K562 (cell line): ENCODE results near the gene ZNF471. TPM values are rescaled to one million over a fixed set of nuclear protein-coding genes. Genes with fewer than 3 reads are reported as not detected.

ENCODE experiments used
- ATAC-seq: fragments of 200-7000 bp; cut with Tn5 transposase; 3 replicates; pipeline ENCODE4 v1.9.1; 2020; ENCODE audit warnings: moderate library complexity
- BruUV-seq: library from RNA; stranded (reverse); fragments of 400-500 nt; replicated peaks from 2 replicates; lab custom pipeline; 2021; lab: Mats Ljungman, UMichigan
- CTCF ChIA-PET: fragments of 300-600 bp; formaldehyde crosslinking; extraction: SDS; loops from one replicate; lab custom pipeline; 2021; ENCODE audit warnings: low intra/inter-chr PET ratio; lab: Yijun Ruan, JAX
- POLR2A ChIA-PET: fragments of 300-600, 350-650 bp; sonication (Branson Sonifier 250); formaldehyde crosslinking; extraction: SDS; loops from one replicate; lab custom pipeline; 2021; ENCODE audit warnings: antibody characterized with exemption, inconsistent platforms; lab: Yijun Ruan, JAX
- DNase-seq, 4 experiments: peaks; one replicate each; pipeline versions ENCODE4 v3.0.0 to v3.0.0-alpha.2; 2011 to 2018; ENCODE audit warnings: low spot score in 3 of 4, mixed read lengths in 3 of 4; ENCODE audit errors: extremely low read depth in 1 of 4
- FAIRE-seq: peaks from 2 replicates; lab custom pipeline; 2011; peaks lifted over from hg19 to GRCh38; lab: Jason Lieb, UNC
- H2AFZ ChIP-seq: 2 replicates; pipeline ENCODE4 v1.6.0; 2011; ENCODE audit warnings: low read depth, low read length, control low read depth, inconsistent platforms
- H3K27ac ChIP-seq: fragments of 200-600 bp; 3 replicates; pipeline ENCODE4 v1.8.0; 2011; ENCODE audit warnings: low read depth, mild to moderate bottlenecking, control low read depth, inconsistent platforms, low read length, moderate library complexity, mixed read lengths; ENCODE audit errors: extremely low read depth
- H3K27me3 ChIP-seq, 2 experiments: fragments of 300-600 bp in 1 of 2; 2 replicates in 1 of 2; 3 replicates in 1 of 2; pipeline versions ENCODE4 v1.6.0 to v1.8.0; 2011; ENCODE audit warnings: inconsistent platforms in 2 of 2, low read length in 2 of 2, mild to moderate bottlenecking in 1 of 2, mixed read lengths in 1 of 2, moderate library complexity in 1 of 2; ENCODE audit not compliant: control insufficient read depth in 2 of 2, insufficient read depth in 2 of 2
- H3K36me3 ChIP-seq: fragments of 300-600 bp; 3 replicates; pipeline ENCODE4 v1.8.0; 2011; ENCODE audit warnings: mild to moderate bottlenecking, low read length, inconsistent platforms; ENCODE audit not compliant: control insufficient read depth, insufficient read depth
- H3K4me1 ChIP-seq, 2 experiments: fragments of 200-600 bp in 1 of 2; replicated peaks in 1 of 2; 2 replicates in 1 of 2; 3 replicates in 1 of 2; pipeline versions ENCODE4 v1.5.1 to v1.8.0; 2011; ENCODE audit warnings: inconsistent platforms in 2 of 2, low read length in 2 of 2, mild to moderate bottlenecking in 1 of 2, mixed read lengths in 1 of 2, moderate library complexity in 1 of 2; ENCODE audit not compliant: control insufficient read depth in 2 of 2, insufficient read depth in 2 of 2
- H3K4me2 ChIP-seq: 2 replicates; pipeline ENCODE4 v1.6.1; 2011; ENCODE audit warnings: low read length, control low read depth, inconsistent platforms, mixed read lengths; ENCODE audit not compliant: insufficient read depth
- H3K4me3 ChIP-seq: fragments of 200-600 bp; sonication (generic), shearing (Covaris generic); 2 replicates; pipeline ENCODE4 v1.5.1; 2016; ENCODE audit warnings: control low read depth, inconsistent platforms
- H3K79me2 ChIP-seq: fragments of 200-600 bp; 3 replicates; pipeline ENCODE4 v1.8.0; 2011; ENCODE audit warnings: low read length, inconsistent platforms; ENCODE audit not compliant: control insufficient read depth, insufficient read depth
- H3K9ac ChIP-seq, 2 experiments: 2 replicates each; pipeline versions ENCODE4 v1.6.0 to v1.6.1; 2011; ENCODE audit warnings: low read depth in 2 of 2, low read length in 2 of 2, control low read depth in 1 of 2, inconsistent platforms in 1 of 2, mild to moderate bottlenecking in 1 of 2, mixed read lengths in 1 of 2; ENCODE audit not compliant: insufficient read depth in 1 of 2
- H3K9me1 ChIP-seq: one replicate; pipeline ENCODE4 v1.6.0; 2011; ENCODE audit warnings: inconsistent platforms, mild to moderate bottlenecking, low read length, moderate library complexity; ENCODE audit not compliant: control insufficient read depth, insufficient read depth
- H3K9me3 ChIP-seq: replicated peaks from 2 replicates; pipeline ENCODE4 v1.5.1; 2011; ENCODE audit warnings: low read depth, low read length, inconsistent platforms; ENCODE audit not compliant: control insufficient read depth, insufficient read depth
- H4K20me1 ChIP-seq: replicated peaks from 2 replicates; pipeline ENCODE4 v1.6.1; 2011; ENCODE audit warnings: low read length, inconsistent platforms, mixed read lengths; ENCODE audit not compliant: control insufficient read depth, insufficient read depth
- ATF1 ChIP-seq, 2 experiments: fragments of 450-650 bp in 1 of 2; IDR thresholded peaks; 2 replicates each; pipeline ENCODE4 v1.6.1; 2016; ENCODE audit warnings: missing compliant biosample characterization in 1 of 2, missing genetic modification characterization in 1 of 2
- CREM ChIP-seq: IDR thresholded peaks from 2 replicates; pipeline ENCODE4 v1.6.1; 2014; ENCODE audit warnings: antibody characterized with exemption, low read depth
- EGR1 ChIP-seq: fragments of 450-650 bp; conservative IDR thresholded peaks from 2 replicates; pipeline ENCODE4 v1.6.1; 2017; ENCODE audit warnings: mild to moderate bottlenecking
- GABPB2 ChIP-seq: fragments of 250-450 bp; sonication (Bioruptor Pico); conservative IDR thresholded peaks from 2 replicates; pipeline ENCODE4 v1.5.1; 2021; ENCODE audit warnings: mild to moderate bottlenecking
- IRF1 ChIP-seq: sonication (generic); formaldehyde crosslinking; IDR thresholded peaks from 2 replicates; pipeline ENCODE4 v1.8.0; 2022; ENCODE audit warnings: missing genetic modification reagents, mild to moderate bottlenecking, borderline replicate concordance
- L3MBTL2 ChIP-seq: fragments of 450-650 bp; IDR thresholded peaks from 2 replicates; pipeline ENCODE4 v1.6.1; 2016; ENCODE audit warnings: mild to moderate bottlenecking, moderate library complexity
- NRF1 ChIP-seq, 2 experiments: fragments of 450-650 bp; IDR thresholded peaks in 1 of 2; conservative IDR thresholded peaks in 1 of 2; 2 replicates each; pipeline ENCODE4 v1.6.1; 2014; ENCODE audit warnings: mild to moderate bottlenecking in 2 of 2
- SREBF1 ChIP-seq: fragments of 150-350 bp; IDR thresholded peaks from 2 replicates; pipeline ENCODE4 v1.6.1; 2014; ENCODE audit warnings: antibody characterized with exemption, low read depth, low read length, borderline replicate concordance
- WGBS: fragments of 100-300 bp; shearing (Covaris generic); methylation state at CpG from one replicate; pipeline ENCODE4 v1.1.6; 2016; ENCODE audit warnings: low coverage, mixed read lengths; ENCODE audit not compliant: insufficient coverage; ENCODE audit errors: missing lambda C conversion rate; 5-methylcytosine and 5-hydroxymethylcytosine counted together
- in situ Hi-C: fragments of 300-500 bp; cut with MboI; formaldehyde crosslinking; loops from 4 replicates; pipeline ENCODE4 v1.15.0; 2018; ENCODE audit warnings: inconsistent platforms, mixed read lengths
- intact Hi-C: fragments of 100-400 bp; cut with micrococcal nuclease; formaldehyde crosslinking; loops from 2 replicates; pipeline ENCODE4 v1.14.2; 2022
- polyA plus RNA-seq, 8 experiments: library from polyadenylated mRNA; depleted of rRNA in 4 of 8; stranded (reverse) in 5 of 8; unstranded in 3 of 8; fragments of >200 nt; fragmentation: Nextera tagmentation in 2 of 8; fragmentation: Illumina TruSeq in 1 of 8; extraction: Ambion mirVana in 2 of 8; extraction: Trizol in 1 of 8; gene quantifications; 2 replicates each; pipeline versions ENCODE4 v1.2.1 to v1.2.3, GENCODE V29; 2011 to 2014; ENCODE audit warnings: inconsistent platforms in 1 of 8, missing spikeins in 1 of 8
- total RNA-seq, 7 experiments: library from RNA; depleted of rRNA in 6 of 7; stranded (reverse); fragments of >200 nt in 6 of 7; fragmentation: Illumina TruSeq in 2 of 7; extraction: Trizol in 2 of 7; gene quantifications; 2 replicates each; pipeline versions ENCODE4 v1.2.1 to v1.2.3, GENCODE V29; 2011 to 2021; ENCODE audit warnings: low replicate concordance in 1 of 7

The ZNF471 gene
- total and polyA plus RNA-seq, 9 of the 15 experiments (the other 6 are each of a cell fraction or from before 2014, with no cell fraction given): not detected

- no peaks in the 10 kb centered on the region for H3K9me1 ChIP-seq
- peak overlapping the region; percentile 22 for H3K4me3 ChIP-seq
- no peaks in the 10 kb centered on the region for H3K36me3 ChIP-seq
- ATAC-seq (peak; percentile 83), DNase-seq (peak; percentile 14 to 40 (median 20)), FAIRE-seq (no peak)
- no TSS peak for BruUV-seq
- no peak overlapping the region for H3K9ac ChIP-seq
- in situ Hi-C loops (no loop called here), intact Hi-C loops (no loop called here)
- no peaks in the 10 kb centered on the region for H3K79me2 ChIP-seq
- POLR2A ChIA-PET: no interaction called here
- 14% methylated on average over 35 of the region's 80 CpGs for WGBS
- H3K4me1 ChIP-seq: peaks cover 0 to 15% of the 10 kb centered on the region in 2 experiments; a peak in 1 of 5 replicates
- H2AFZ ChIP-seq: peak overlapping the region; percentile 45; the same call in 1 of the 2 replicates
- H3K27me3 ChIP-seq: no peaks in the 10 kb centered on the region
- H3K27ac ChIP-seq: no peak overlapping the region
- CTCF ChIA-PET: no interaction called here
- H3K9me3 ChIP-seq: no peaks in the 10 kb centered on the region; the same call in 1 of the 2 replicates
- peak overlapping the region; percentile 58 for H3K4me2 ChIP-seq
- H4K20me1 ChIP-seq: no peaks in the 10 kb centered on the region
- no peak for TF ChIP-seq ATF1 (CRISPR knock-in tag; IDR thresholded peaks at IDR 0.05)
- peak; percentile 29; the same call in 1 of the 2 replicates for TF ChIP-seq ATF1 (tag; IDR thresholded peaks at IDR 0.05)
- TF ChIP-seq EGR1: peak; percentile 21; the same call in 1 of the 2 replicates
- TF ChIP-seq GABPB2 (CRISPR knock-in tag): no peak
- TF ChIP-seq CREM: 0 out of 2 replicates have a peak, but pooled peaks have one; percentile 5
- no peak for TF ChIP-seq SREBF1
- TF ChIP-seq L3MBTL2: peak; percentile 46
- peak; percentile 86 to 89 for TF ChIP-seq NRF1 (conservative IDR thresholded peaks at IDR 0.05 in 1 of 2, IDR thresholded peaks at IDR 0.05 in 1 of 2)
- no peak for TF ChIP-seq IRF1 (CRISPR knock-in tag)
These were observed 30.0 kb upstream of the ZNF471 start for GRCh38 chr19:56477429-56478338.
